T-helper 1 cell treated with Interleukin-12 subunit alpha and Interleukin-12 subunit beta and Interleukin-4 antibody, amounts not matched to agents 30 μg/mL and 1 μg/mL, for 36 hours (primary cell): ENCODE measurements around the gene DPF1.

Source experiments
- H3K27ac Mint-ChIP-seq: one replicate; pipeline ENCODE4 v1.8.0; 2021; ENCODE audit warnings: mild to moderate bottlenecking, mixed read lengths
- H3K27me3 Mint-ChIP-seq: one replicate; pipeline ENCODE4 v1.8.0; 2021; ENCODE audit warnings: low read depth, mixed read lengths
- H3K36me3 Mint-ChIP-seq: one replicate; pipeline ENCODE4 v1.8.0; 2021; ENCODE audit warnings: low read depth, mixed read lengths
- H3K4me1 Mint-ChIP-seq: one replicate; pipeline ENCODE4 v1.8.0; 2021; ENCODE audit warnings: low read depth, mixed read lengths
- H3K4me3 Mint-ChIP-seq: one replicate; pipeline ENCODE4 v1.8.0; 2021; ENCODE audit warnings: mild to moderate bottlenecking, moderate library complexity, mixed read lengths
- H3K9me3 Mint-ChIP-seq: one replicate; pipeline ENCODE4 v1.8.0; 2021; ENCODE audit warnings: mixed read lengths

The DPF1 gene

GRCh38 chr19:38216785-38217641, 7.0 kb downstream of the DPF1 start:
- no peak overlapping the region for H3K27ac Mint-ChIP-seq
- H3K27me3 Mint-ChIP-seq, result peaks cover 31% of the 10 kb centered on the region
- H3K9me3 Mint-ChIP-seq, result no peaks in the 10 kb centered on the region
- no peak overlapping the region for H3K4me3 Mint-ChIP-seq
- peaks cover 2% of the 10 kb centered on the region for H3K36me3 Mint-ChIP-seq
- H3K4me1 Mint-ChIP-seq, result peaks cover 11% of the 10 kb centered on the region

- peaks cover 11% of the 10 kb centered on the region for H3K4me1 Mint-ChIP-seq
- peak overlapping the region; percentile 71 for H3K27ac Mint-ChIP-seq
- H3K27me3 Mint-ChIP-seq, result peaks cover 39% of the 10 kb centered on the region
- peaks cover 2% of the 10 kb centered on the region for H3K36me3 Mint-ChIP-seq
- no peaks in the 10 kb centered on the region for H3K9me3 Mint-ChIP-seq
- peak overlapping the region; percentile 3 for H3K4me3 Mint-ChIP-seq
Measured at GRCh38 chr19:38213911-38214625, 10.0 kb downstream of the DPF1 start.

GRCh38 chr19:38213469-38213868, 10.6 kb downstream of the DPF1 start:
- peaks cover 44% of the 10 kb centered on the region for H3K27me3 Mint-ChIP-seq
- peaks cover 11% of the 10 kb centered on the region for H3K4me1 Mint-ChIP-seq
- peaks cover 2% of the 10 kb centered on the region for H3K36me3 Mint-ChIP-seq
- no peak overlapping the region for H3K4me3 Mint-ChIP-seq
- no peak overlapping the region for H3K27ac Mint-ChIP-seq
- H3K9me3 Mint-ChIP-seq, result no peaks in the 10 kb centered on the region

- peaks cover 51% of the 10 kb centered on the region for H3K27me3 Mint-ChIP-seq
- H3K27ac Mint-ChIP-seq, result no peak overlapping the region
- no peak overlapping the region for H3K4me3 Mint-ChIP-seq
- H3K36me3 Mint-ChIP-seq, result peaks cover 2% of the 10 kb centered on the region
- peaks cover 11% of the 10 kb centered on the region for H3K4me1 Mint-ChIP-seq
- H3K9me3 Mint-ChIP-seq, result no peaks in the 10 kb centered on the region
Measured at GRCh38 chr19:38211766-38212165, 12.3 kb downstream of the DPF1 start.

- no peaks in the 10 kb centered on the region for H3K9me3 Mint-ChIP-seq
- no peak overlapping the region for H3K4me3 Mint-ChIP-seq
- H3K4me1 Mint-ChIP-seq, result peaks cover 11% of the 10 kb centered on the region
- H3K36me3 Mint-ChIP-seq, result peaks cover 2% of the 10 kb centered on the region
- no peak overlapping the region for H3K27ac Mint-ChIP-seq
- peaks cover 51% of the 10 kb centered on the region for H3K27me3 Mint-ChIP-seq
Measured at GRCh38 chr19:38211151-38211591, 12.9 kb downstream of the DPF1 start.

- H3K4me3 Mint-ChIP-seq, result no peak overlapping the region
- H3K27ac Mint-ChIP-seq, result no peak overlapping the region
- H3K36me3 Mint-ChIP-seq, result peaks cover 2% of the 10 kb centered on the region
- peaks cover 45% of the 10 kb centered on the region for H3K27me3 Mint-ChIP-seq
- H3K4me1 Mint-ChIP-seq, result peaks cover 11% of the 10 kb centered on the region
- no peaks in the 10 kb centered on the region for H3K9me3 Mint-ChIP-seq
Measured at GRCh38 chr19:38210458-38210987, 13.5 kb downstream of the DPF1 start.

- peaks cover 2% of the 10 kb centered on the region for H3K36me3 Mint-ChIP-seq
- H3K4me1 Mint-ChIP-seq, result peaks cover 11% of the 10 kb centered on the region
- no peak overlapping the region for H3K4me3 Mint-ChIP-seq
- H3K9me3 Mint-ChIP-seq, result no peaks in the 10 kb centered on the region
- H3K27ac Mint-ChIP-seq, result no peak overlapping the region
- peaks cover 45% of the 10 kb centered on the region for H3K27me3 Mint-ChIP-seq
Measured at GRCh38 chr19:38209671-38210457, 14.2 kb downstream of the DPF1 start.

- peaks cover 2% of the 10 kb centered on the region for H3K36me3 Mint-ChIP-seq
- H3K9me3 Mint-ChIP-seq, result no peaks in the 10 kb centered on the region
- no peak overlapping the region for H3K27ac Mint-ChIP-seq
- H3K4me3 Mint-ChIP-seq, result no peak overlapping the region
- H3K4me1 Mint-ChIP-seq, result peaks cover 7% of the 10 kb centered on the region
- H3K27me3 Mint-ChIP-seq, result peaks cover 42% of the 10 kb centered on the region
Measured at GRCh38 chr19:38209152-38209551, 14.9 kb downstream of the DPF1 start.

- no peak overlapping the region for H3K27ac Mint-ChIP-seq
- H3K36me3 Mint-ChIP-seq, result no peaks in the 10 kb centered on the region
Measured at GRCh38 chr19:38208571-38208970, 15.5 kb downstream of the DPF1 start.

GRCh38 chr19:38207543-38207942, 16.5 kb downstream of the DPF1 start:
- H3K27me3 Mint-ChIP-seq, result peaks cover 32% of the 10 kb centered on the region
- H3K4me3 Mint-ChIP-seq, result no peak overlapping the region
- no peaks in the 10 kb centered on the region for H3K4me1 Mint-ChIP-seq
- H3K27ac Mint-ChIP-seq, result no peak overlapping the region
- no peaks in the 10 kb centered on the region for H3K9me3 Mint-ChIP-seq
- no peaks in the 10 kb centered on the region for H3K36me3 Mint-ChIP-seq

More at GRCh38 chr19:38208571-38208970, 15.5 kb downstream of the DPF1 start:
- H3K4me1 Mint-ChIP-seq, result peaks cover 2% of the 10 kb centered on the region
- no peaks in the 10 kb centered on the region for H3K9me3 Mint-ChIP-seq
- H3K27me3 Mint-ChIP-seq, result peaks cover 37% of the 10 kb centered on the region
- no peak overlapping the region for H3K4me3 Mint-ChIP-seq

- no peak overlapping the region for H3K4me3 Mint-ChIP-seq
- H3K4me1 Mint-ChIP-seq, result no peaks in the 10 kb centered on the region
- H3K27me3 Mint-ChIP-seq, result peaks cover 32% of the 10 kb centered on the region
- no peaks in the 10 kb centered on the region for H3K9me3 Mint-ChIP-seq
- no peak overlapping the region for H3K27ac Mint-ChIP-seq
- H3K36me3 Mint-ChIP-seq, result no peaks in the 10 kb centered on the region
Measured at GRCh38 chr19:38206928-38207327, 17.1 kb downstream of the DPF1 start.

GRCh38 chr19:38206006-38206745, 17.8 kb downstream of the DPF1 start:
- Mint-ChIP-seq H3K4me1 (no peaks in the 10 kb centered on the region), H3K4me3 (no peak overlapping the region), H3K27ac (no peak overlapping the region), H3K9me3 (no peaks in the 10 kb centered on the region), H3K36me3 (no peaks in the 10 kb centered on the region), H3K27me3 (peaks cover 32% of the 10 kb centered on the region)

- Mint-ChIP-seq H3K36me3 (no peaks in the 10 kb centered on the region), H3K4me3 (no peak overlapping the region), H3K27ac (no peak overlapping the region), H3K9me3 (no peaks in the 10 kb centered on the region), H3K4me1 (no peaks in the 10 kb centered on the region), H3K27me3 (peaks cover 18% of the 10 kb centered on the region)
Measured at GRCh38 chr19:38204728-38205127, 19.3 kb downstream of the DPF1 start.

- peaks cover 12% of the 10 kb centered on the region for H3K27me3 Mint-ChIP-seq
Measured at GRCh38 chr19:38204096-38204495, 19.9 kb downstream of the DPF1 start.

More at GRCh38 chr19:38204096-38204495, 19.9 kb downstream of the DPF1 start:
- H3K36me3 Mint-ChIP-seq, result no peaks in the 10 kb centered on the region
- no peaks in the 10 kb centered on the region for H3K4me1 Mint-ChIP-seq
- H3K27ac Mint-ChIP-seq, result no peak overlapping the region
- no peak overlapping the region for H3K4me3 Mint-ChIP-seq
- no peaks in the 10 kb centered on the region for H3K9me3 Mint-ChIP-seq
